K562 (cell line): Measurements from ENCODE around the gene UTP20. TPM values are rescaled to one million over a fixed set of nuclear protein-coding genes. Genes with fewer than 3 reads are reported as not detected.

ENCODE experiments used
- BRD9 ChIP-seq: fragments of 450-650 bp; IDR thresholded peaks from 2 replicates; pipeline ENCODE4 v1.6.1; 2018; ENCODE audit warnings: low read depth; ENCODE audit not compliant: partially characterized antibody
- CBX1 ChIP-seq: sonication (generic); IDR thresholded peaks from 2 replicates; pipeline ENCODE4 v1.6.1; 2016; ENCODE audit warnings: antibody characterized with exemption, low read depth, mild to moderate bottlenecking
- CEBPB ChIP-seq: fragments of 450-650 bp; IDR thresholded peaks from 2 replicates; pipeline ENCODE4 v1.6.1; 2016; ENCODE audit warnings: missing genetic modification characterization, missing compliant biosample characterization
- DIDO1 ChIP-seq: fragments of 450-650 bp; IDR thresholded peaks from 2 replicates; pipeline ENCODE4 v1.6.1; 2016; ENCODE audit warnings: low read depth, missing biosample characterization, missing genetic modification characterization
- GATA2 ChIP-seq: sonication (generic); formaldehyde crosslinking; IDR thresholded peaks from 2 replicates; pipeline ENCODE4 v1.4.0; 2020; ENCODE audit warnings: mild to moderate bottlenecking, missing genetic modification reagents
- GTF2A2 ChIP-seq: IDR thresholded peaks from 2 replicates; pipeline ENCODE4 v1.6.1; 2016; ENCODE audit warnings: mild to moderate bottlenecking, missing genetic modification characterization, missing compliant biosample characterization
- GTF2E2 ChIP-seq: fragments of 200-800 bp; sonication (Bioruptor generic); IDR thresholded peaks from 2 replicates; pipeline ENCODE4 v1.6.1; 2016; ENCODE audit warnings: missing genetic modification characterization, missing compliant biosample characterization
- HDAC3 ChIP-seq: fragments of 450-650 bp; IDR thresholded peaks from 2 replicates; pipeline ENCODE4 v1.6.1; 2018; ENCODE audit warnings: borderline replicate concordance, mild to moderate bottlenecking, moderate library complexity; ENCODE audit not compliant: partially characterized antibody
- MCM7 ChIP-seq, 2 experiments: fragments of 450-650 bp; IDR thresholded peaks; 2 replicates each; pipeline ENCODE4 v1.6.1; 2016 to 2018
- NCOA2 ChIP-seq, 2 experiments: fragments of 450-650 bp; IDR thresholded peaks; 2 replicates each; pipeline ENCODE4 v1.6.1; 2018; ENCODE audit warnings: mild to moderate bottlenecking in 2 of 2, moderate library complexity in 1 of 2; ENCODE audit not compliant: partially characterized antibody in 2 of 2
- NFIC ChIP-seq: fragments of 450-650 bp; IDR thresholded peaks from 2 replicates; pipeline ENCODE4 v1.6.1; 2017; ENCODE audit warnings: mild to moderate bottlenecking, inconsistent platforms
- NONO ChIP-seq, 2 experiments: fragments of 200-400 bp in 1 of 2; fragments of 450-650 bp in 1 of 2; formaldehyde crosslinking in 1 of 2; IDR thresholded peaks; 2 replicates each; pipeline ENCODE4 v1.6.1; 2017; ENCODE audit warnings: low read depth in 2 of 2, mild to moderate bottlenecking in 2 of 2, moderate library complexity in 2 of 2, low read length in 1 of 2
- PHB ChIP-seq: fragments of 250-450 bp; sonication (Bioruptor Pico); IDR thresholded peaks from 2 replicates; pipeline ENCODE4 v1.5.0; 2021
- POLR2A ChIP-seq: fragments of 450-650 bp; conservative IDR thresholded peaks from 2 replicates; pipeline ENCODE4 v1.6.1; 2016
- SMARCB1 ChIP-seq: IDR thresholded peaks from 2 replicates; pipeline ENCODE4 v1.6.1; 2011; ENCODE audit warnings: improper control_type of control experiment, low read depth; ENCODE audit not compliant: insufficient read length
- SRF ChIP-seq, 2 experiments: fragments of 250-450, 450-650 bp in 1 of 2; sonication (Bioruptor Pico) in 1 of 2; sonication (generic) in 1 of 2; formaldehyde crosslinking; IDR thresholded peaks; 2 replicates each; pipeline versions ENCODE4 v1.5.0 to v1.5.1; 2020 to 2022; ENCODE audit warnings: mild to moderate bottlenecking in 1 of 2, missing genetic modification reagents in 1 of 2
- TCFL5 ChIP-seq: fragments of 250-450 bp; sonication (Bioruptor Pico); conservative IDR thresholded peaks from 2 replicates; pipeline ENCODE4 v1.6.1; 2021; ENCODE audit warnings: mild to moderate bottlenecking, moderate library complexity, matching md5 sums
- TEAD2 ChIP-seq: fragments of 450-650 bp; IDR thresholded peaks from 2 replicates; pipeline ENCODE4 v1.6.1; 2016; ENCODE audit warnings: missing genetic modification characterization, control low read depth, missing compliant biosample characterization
- TFAM ChIP-seq: fragments of 250-450 bp; sonication (Bioruptor Pico); conservative IDR thresholded peaks from 2 replicates; pipeline ENCODE4 v1.5.0; 2021; ENCODE audit warnings: mild to moderate bottlenecking, moderate library complexity
- ZC3H4 ChIP-seq: sonication (generic); formaldehyde crosslinking; IDR thresholded peaks from 2 replicates; pipeline ENCODE4 v1.9.0; 2021; ENCODE audit warnings: missing genetic modification reagents, borderline replicate concordance
- ZEB2 ChIP-seq: fragments of 450-650 bp; IDR thresholded peaks from 2 replicates; pipeline ENCODE4 v1.6.1; 2016
- ZNF174 ChIP-seq: fragments of 250-450 bp; sonication (Bioruptor Pico); IDR thresholded peaks from 2 replicates; pipeline ENCODE4 v1.4.0; 2020; ENCODE audit warnings: mild to moderate bottlenecking
- ZNF282 ChIP-seq: sonication (generic); formaldehyde crosslinking; IDR thresholded peaks from 2 replicates; pipeline ENCODE4 v1.8.1; 2023; ENCODE audit warnings: missing genetic modification reagents
- ZZZ3 ChIP-seq: fragments of 450-650 bp; IDR thresholded peaks from 2 replicates; pipeline ENCODE4 v1.6.1; 2016; ENCODE audit warnings: antibody characterized with exemption, mild to moderate bottlenecking, moderate library complexity
- polyA plus RNA-seq, 8 experiments: library from polyadenylated mRNA; depleted of rRNA in 4 of 8; stranded (reverse) in 5 of 8; unstranded in 3 of 8; fragments of >200 nt; fragmentation: Nextera tagmentation in 2 of 8; fragmentation: Illumina TruSeq in 1 of 8; extraction: Ambion mirVana in 2 of 8; extraction: Trizol in 1 of 8; gene quantifications; 2 replicates each; pipeline versions ENCODE4 v1.2.1 to v1.2.3, GENCODE V29; 2011 to 2014; ENCODE audit warnings: inconsistent platforms in 1 of 8, missing spikeins in 1 of 8
- total RNA-seq, 7 experiments: library from RNA; depleted of rRNA in 6 of 7; stranded (reverse); fragments of >200 nt in 6 of 7; fragmentation: Illumina TruSeq in 2 of 7; extraction: Trizol in 2 of 7; gene quantifications; 2 replicates each; pipeline versions ENCODE4 v1.2.1 to v1.2.3, GENCODE V29; 2011 to 2021; ENCODE audit warnings: low replicate concordance in 1 of 7
- TF ChIP-seq, protein P1 (sequence below): fragments of 250-450 bp; sonication (Bioruptor Pico); IDR thresholded peaks from 2 replicates; pipeline ENCODE4 v1.4.0; 2020; ENCODE audit warnings: mild to moderate bottlenecking, moderate library complexity
- TF ChIP-seq, protein P2 (sequence below): sonication (generic); IDR thresholded peaks from 2 replicates; pipeline ENCODE4 v1.6.1; 2016
- TF ChIP-seq, protein P3 (sequence below): fragments of 250-450 bp; sonication (Bioruptor Pico); IDR thresholded peaks from 2 replicates; pipeline ENCODE4 v1.4.0; 2020; ENCODE audit warnings: mild to moderate bottlenecking, moderate library complexity

The UTP20 gene
- total and polyA plus RNA-seq, 9 of the 15 experiments (the other 6 are each of a cell fraction or from before 2014, with no cell fraction given): 4.3 to 41.3 (median 20.7) TPM

DNA sequence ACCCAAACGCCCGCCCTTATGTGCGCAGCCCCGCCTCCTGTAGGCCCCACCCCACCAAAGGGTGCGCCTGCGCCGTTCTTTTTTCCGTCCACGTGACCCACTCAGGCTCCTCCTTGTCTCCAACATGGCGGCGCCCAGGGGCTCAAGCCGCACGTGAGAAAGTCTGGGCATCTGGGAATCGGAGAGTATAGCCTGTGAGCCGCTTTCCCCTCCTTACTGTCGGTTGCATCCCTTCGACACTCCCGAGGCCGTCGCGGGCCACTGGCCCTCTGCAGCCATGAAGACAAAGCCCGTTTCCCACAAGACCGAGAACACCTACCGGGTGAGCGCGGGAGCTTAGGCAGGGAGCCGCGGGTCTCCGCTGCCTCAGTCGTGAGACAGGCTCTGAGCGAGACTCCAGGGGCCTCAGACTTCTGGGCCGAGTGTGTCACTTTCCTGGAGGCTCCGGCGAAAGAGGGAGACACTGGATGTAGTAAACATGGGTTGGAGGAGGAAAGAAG lies at the start of gene UTP20 (continued):
- TF ChIP-seq TCFL5: no peak
- TF ChIP-seq TEAD2 (tag): no peak
- no peak for TF ChIP-seq ZC3H4 (CRISPR knock-in tag)
- TF ChIP-seq CEBPB (tag): no peak
- peak; percentile 61 for TF ChIP-seq HDAC3
- no peak for TF ChIP-seq MCM7 (IDR thresholded peaks at IDR 0.05)
- TF ChIP-seq ZZZ3: no peak
- TF ChIP-seq CBX1: no peak
- TF ChIP-seq, protein P1, sequence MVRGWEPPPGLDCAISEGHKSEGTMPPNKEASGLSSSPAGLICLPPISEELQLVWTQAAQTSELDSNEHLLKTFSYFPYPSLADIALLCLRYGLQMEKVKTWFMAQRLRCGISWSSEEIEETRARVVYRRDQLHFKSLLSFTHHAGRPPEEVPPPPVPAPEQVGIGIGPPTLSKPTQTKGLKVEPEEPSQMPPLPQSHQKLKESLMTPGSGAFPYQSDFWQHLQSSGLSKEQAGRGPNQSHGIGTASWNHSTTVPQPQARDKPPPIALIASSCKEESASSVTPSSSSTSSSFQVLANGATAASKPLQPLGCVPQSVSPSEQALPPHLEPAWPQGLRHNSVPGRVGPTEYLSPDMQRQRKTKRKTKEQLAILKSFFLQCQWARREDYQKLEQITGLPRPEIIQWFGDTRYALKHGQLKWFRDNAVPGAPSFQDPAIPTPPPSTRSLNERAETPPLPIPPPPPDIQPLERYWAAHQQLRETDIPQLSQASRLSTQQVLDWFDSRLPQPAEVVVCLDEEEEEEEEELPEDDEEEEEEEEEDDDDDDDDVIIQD (CRISPR knock-in tag): no peak
- TF ChIP-seq PHB: no peak
- TF ChIP-seq GTF2A2 (tag): no peak
- peak; percentile 82 for TF ChIP-seq POLR2A
- no peak for TF ChIP-seq NCOA2 (IDR thresholded peaks at IDR 0.05; ENCODE audit: partially characterized antibody in 2 of 2)
- TF ChIP-seq GATA2 (CRISPR knock-in tag): no peak
- TF ChIP-seq TFAM (CRISPR knock-in tag): no peak
- no peak for TF ChIP-seq ZNF282 (CRISPR knock-in tag)
- no peak for TF ChIP-seq ZEB2
- TF ChIP-seq, protein P2, sequence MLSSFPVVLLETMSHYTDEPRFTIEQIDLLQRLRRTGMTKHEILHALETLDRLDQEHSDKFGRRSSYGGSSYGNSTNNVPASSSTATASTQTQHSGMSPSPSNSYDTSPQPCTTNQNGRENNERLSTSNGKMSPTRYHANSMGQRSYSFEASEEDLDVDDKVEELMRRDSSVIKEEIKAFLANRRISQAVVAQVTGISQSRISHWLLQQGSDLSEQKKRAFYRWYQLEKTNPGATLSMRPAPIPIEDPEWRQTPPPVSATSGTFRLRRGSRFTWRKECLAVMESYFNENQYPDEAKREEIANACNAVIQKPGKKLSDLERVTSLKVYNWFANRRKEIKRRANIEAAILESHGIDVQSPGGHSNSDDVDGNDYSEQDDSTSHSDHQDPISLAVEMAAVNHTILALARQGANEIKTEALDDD: no peak
- no peak for TF ChIP-seq NFIC
- no peak for TF ChIP-seq ZNF174
- TF ChIP-seq GTF2E2 (tag): 0 out of 2 replicates have a peak, but pooled peaks have one; percentile 20
- TF ChIP-seq DIDO1 (tag): peak; percentile 100
- no peak for TF ChIP-seq NONO (IDR thresholded peaks at IDR 0.05; ENCODE audit: low read depth in 2 of 2, low read length in 1 of 2)
- TF ChIP-seq SRF (CRISPR knock-in tag; IDR thresholded peaks at IDR 0.05): no peak
- TF ChIP-seq, protein P3, sequence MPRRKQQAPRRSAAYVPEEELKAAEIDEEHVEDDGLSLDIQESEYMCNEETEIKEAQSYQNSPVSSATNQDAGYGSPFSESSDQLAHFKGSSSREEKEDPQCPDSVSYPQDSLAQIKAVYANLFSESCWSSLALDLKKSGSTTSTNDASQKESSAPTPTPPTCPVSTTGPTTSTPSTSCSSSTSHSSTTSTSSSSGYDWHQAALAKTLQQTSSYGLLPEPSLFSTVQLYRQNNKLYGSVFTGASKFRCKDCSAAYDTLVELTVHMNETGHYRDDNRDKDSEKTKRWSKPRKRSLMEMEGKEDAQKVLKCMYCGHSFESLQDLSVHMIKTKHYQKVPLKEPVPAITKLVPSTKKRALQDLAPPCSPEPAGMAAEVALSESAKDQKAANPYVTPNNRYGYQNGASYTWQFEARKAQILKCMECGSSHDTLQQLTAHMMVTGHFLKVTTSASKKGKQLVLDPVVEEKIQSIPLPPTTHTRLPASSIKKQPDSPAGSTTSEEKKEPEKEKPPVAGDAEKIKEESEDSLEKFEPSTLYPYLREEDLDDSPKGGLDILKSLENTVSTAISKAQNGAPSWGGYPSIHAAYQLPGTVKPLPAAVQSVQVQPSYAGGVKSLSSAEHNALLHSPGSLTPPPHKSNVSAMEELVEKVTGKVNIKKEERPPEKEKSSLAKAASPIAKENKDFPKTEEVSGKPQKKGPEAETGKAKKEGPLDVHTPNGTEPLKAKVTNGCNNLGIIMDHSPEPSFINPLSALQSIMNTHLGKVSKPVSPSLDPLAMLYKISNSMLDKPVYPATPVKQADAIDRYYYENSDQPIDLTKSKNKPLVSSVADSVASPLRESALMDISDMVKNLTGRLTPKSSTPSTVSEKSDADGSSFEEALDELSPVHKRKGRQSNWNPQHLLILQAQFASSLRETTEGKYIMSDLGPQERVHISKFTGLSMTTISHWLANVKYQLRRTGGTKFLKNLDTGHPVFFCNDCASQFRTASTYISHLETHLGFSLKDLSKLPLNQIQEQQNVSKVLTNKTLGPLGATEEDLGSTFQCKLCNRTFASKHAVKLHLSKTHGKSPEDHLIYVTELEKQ: no peak
- TF ChIP-seq SMARCB1: no peak
- no peak for TF ChIP-seq BRD9
